Measurements from ENCODE around the gene GLIS1.
A peak's percentile ranks its signal among the peaks of the same experiment; 100 is the strongest.

DNA sequence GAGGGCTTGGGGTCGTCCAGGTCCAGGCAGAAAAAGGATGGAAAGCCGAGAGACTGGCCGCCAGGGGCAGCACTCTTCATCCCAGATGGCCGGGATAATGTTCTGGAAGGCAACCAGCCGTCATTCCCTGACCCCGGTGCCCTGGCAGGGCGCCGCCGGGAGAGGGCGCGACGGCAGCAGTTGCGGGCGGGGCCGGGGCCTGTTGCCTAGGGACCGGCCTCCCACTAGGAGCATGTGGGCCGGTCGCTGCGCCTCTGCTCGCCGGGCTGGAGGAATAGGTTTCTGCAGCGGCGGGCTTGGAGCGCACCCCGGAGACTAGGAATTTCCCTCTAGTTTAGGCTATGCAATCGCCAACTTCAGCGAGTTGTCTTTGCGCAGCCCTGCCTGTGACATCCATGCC, 268.8 kb downstream of the GLIS1 start:
- TF ChIP-seq, protein P1, sequence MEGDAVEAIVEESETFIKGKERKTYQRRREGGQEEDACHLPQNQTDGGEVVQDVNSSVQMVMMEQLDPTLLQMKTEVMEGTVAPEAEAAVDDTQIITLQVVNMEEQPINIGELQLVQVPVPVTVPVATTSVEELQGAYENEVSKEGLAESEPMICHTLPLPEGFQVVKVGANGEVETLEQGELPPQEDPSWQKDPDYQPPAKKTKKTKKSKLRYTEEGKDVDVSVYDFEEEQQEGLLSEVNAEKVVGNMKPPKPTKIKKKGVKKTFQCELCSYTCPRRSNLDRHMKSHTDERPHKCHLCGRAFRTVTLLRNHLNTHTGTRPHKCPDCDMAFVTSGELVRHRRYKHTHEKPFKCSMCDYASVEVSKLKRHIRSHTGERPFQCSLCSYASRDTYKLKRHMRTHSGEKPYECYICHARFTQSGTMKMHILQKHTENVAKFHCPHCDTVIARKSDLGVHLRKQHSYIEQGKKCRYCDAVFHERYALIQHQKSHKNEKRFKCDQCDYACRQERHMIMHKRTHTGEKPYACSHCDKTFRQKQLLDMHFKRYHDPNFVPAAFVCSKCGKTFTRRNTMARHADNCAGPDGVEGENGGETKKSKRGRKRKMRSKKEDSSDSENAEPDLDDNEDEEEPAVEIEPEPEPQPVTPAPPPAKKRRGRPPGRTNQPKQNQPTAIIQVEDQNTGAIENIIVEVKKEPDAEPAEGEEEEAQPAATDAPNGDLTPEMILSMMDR (conservative IDR thresholded peaks at IDR 0.05; ENCODE audit: low read depth in 2 of 2), result peak; percentile 79 to 95
- no peak for TF ChIP-seq EZH2phosphoT487 (IDR thresholded peaks at IDR 0.05; ENCODE audit: unreplicated experiment)
- no peak for TF ChIP-seq POLR2AphosphoS5 (IDR thresholded peaks at IDR 0.05; ENCODE audit: low read depth)
- no peak for TF ChIP-seq ZNF114 (CRISPR knock-in tag; IDR thresholded peaks at IDR 0.05)
- TF ChIP-seq EZH2 (IDR thresholded peaks at IDR 0.05; ENCODE audit: low read depth, unreplicated experiment), result no peak
- TF ChIP-seq, protein P2, sequence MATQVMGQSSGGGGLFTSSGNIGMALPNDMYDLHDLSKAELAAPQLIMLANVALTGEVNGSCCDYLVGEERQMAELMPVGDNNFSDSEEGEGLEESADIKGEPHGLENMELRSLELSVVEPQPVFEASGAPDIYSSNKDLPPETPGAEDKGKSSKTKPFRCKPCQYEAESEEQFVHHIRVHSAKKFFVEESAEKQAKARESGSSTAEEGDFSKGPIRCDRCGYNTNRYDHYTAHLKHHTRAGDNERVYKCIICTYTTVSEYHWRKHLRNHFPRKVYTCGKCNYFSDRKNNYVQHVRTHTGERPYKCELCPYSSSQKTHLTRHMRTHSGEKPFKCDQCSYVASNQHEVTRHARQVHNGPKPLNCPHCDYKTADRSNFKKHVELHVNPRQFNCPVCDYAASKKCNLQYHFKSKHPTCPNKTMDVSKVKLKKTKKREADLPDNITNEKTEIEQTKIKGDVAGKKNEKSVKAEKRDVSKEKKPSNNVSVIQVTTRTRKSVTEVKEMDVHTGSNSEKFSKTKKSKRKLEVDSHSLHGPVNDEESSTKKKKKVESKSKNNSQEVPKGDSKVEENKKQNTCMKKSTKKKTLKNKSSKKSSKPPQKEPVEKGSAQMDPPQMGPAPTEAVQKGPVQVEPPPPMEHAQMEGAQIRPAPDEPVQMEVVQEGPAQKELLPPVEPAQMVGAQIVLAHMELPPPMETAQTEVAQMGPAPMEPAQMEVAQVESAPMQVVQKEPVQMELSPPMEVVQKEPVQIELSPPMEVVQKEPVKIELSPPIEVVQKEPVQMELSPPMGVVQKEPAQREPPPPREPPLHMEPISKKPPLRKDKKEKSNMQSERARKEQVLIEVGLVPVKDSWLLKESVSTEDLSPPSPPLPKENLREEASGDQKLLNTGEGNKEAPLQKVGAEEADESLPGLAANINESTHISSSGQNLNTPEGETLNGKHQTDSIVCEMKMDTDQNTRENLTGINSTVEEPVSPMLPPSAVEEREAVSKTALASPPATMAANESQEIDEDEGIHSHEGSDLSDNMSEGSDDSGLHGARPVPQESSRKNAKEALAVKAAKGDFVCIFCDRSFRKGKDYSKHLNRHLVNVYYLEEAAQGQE (IDR thresholded peaks at IDR 0.05; ENCODE audit: unreplicated experiment), result no peak
- TF ChIP-seq NANOG (IDR thresholded peaks at IDR 0.05; ENCODE audit: borderline replicate concordance), result no peak
- TF ChIP-seq, protein P3, sequence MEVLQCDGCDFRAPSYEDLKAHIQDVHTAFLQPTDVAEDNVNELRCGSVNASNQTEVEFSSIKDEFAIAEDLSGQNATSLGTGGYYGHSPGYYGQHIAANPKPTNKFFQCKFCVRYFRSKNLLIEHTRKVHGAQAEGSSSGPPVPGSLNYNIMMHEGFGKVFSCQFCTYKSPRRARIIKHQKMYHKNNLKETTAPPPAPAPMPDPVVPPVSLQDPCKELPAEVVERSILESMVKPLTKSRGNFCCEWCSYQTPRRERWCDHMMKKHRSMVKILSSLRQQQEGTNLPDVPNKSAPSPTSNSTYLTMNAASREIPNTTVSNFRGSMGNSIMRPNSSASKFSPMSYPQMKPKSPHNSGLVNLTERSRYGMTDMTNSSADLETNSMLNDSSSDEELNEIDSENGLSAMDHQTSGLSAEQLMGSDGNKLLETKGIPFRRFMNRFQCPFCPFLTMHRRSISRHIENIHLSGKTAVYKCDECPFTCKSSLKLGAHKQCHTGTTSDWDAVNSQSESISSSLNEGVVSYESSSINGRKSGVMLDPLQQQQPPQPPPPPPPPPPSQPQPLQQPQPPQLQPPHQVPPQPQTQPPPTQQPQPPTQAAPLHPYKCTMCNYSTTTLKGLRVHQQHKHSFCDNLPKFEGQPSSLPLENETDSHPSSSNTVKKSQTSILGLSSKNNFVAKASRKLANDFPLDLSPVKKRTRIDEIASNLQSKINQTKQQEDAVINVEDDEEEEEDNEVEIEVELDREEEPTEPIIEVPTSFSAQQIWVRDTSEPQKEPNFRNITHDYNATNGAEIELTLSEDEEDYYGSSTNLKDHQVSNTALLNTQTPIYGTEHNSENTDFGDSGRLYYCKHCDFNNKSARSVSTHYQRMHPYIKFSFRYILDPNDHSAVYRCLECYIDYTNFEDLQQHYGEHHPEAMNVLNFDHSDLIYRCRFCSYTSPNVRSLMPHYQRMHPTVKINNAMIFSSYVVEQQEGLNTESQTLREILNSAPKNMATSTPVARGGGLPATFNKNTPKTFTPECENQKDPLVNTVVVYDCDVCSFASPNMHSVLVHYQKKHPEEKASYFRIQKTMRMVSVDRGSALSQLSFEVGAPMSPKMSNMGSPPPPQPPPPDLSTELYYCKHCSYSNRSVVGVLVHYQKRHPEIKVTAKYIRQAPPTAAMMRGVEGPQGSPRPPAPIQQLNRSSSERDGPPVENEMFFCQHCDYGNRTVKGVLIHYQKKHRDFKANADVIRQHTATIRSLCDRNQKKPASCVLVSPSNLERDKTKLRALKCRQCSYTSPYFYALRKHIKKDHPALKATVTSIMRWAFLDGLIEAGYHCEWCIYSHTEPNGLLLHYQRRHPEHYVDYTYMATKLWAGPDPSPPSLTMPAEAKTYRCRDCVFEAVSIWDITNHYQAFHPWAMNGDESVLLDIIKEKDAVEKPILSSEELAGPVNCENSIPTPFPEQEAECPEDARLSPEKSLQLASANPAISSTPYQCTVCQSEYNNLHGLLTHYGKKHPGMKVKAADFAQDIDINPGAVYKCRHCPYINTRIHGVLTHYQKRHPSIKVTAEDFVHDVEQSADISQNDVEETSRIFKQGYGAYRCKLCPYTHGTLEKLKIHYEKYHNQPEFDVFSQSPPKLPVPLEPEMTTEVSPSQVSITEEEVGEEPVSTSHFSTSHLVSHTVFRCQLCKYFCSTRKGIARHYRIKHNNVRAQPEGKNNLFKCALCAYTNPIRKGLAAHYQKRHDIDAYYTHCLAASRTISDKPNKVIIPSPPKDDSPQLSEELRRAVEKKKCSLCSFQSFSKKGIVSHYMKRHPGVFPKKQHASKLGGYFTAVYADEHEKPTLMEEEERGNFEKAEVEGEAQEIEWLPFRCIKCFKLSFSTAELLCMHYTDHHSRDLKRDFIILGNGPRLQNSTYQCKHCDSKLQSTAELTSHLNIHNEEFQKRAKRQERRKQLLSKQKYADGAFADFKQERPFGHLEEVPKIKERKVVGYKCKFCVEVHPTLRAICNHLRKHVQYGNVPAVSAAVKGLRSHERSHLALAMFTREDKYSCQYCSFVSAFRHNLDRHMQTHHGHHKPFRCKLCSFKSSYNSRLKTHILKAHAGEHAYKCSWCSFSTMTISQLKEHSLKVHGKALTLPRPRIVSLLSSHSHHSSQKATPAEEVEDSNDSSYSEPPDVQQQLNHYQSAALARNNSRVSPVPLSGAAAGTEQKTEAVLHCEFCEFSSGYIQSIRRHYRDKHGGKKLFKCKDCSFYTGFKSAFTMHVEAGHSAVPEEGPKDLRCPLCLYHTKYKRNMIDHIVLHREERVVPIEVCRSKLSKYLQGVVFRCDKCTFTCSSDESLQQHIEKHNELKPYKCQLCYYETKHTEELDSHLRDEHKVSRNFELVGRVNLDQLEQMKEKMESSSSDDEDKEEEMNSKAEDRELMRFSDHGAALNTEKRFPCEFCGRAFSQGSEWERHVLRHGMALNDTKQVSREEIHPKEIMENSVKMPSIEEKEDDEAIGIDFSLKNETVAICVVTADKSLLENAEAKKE (CRISPR knock-in tag; IDR thresholded peaks at IDR 0.05), result no peak
- no peak for TF ChIP-seq JUNB (IDR thresholded peaks at IDR 0.05; ENCODE audit: unreplicated experiment)
- TF ChIP-seq CREB1 (CRISPR knock-in tag; IDR thresholded peaks at IDR 0.05; ENCODE audit: low read depth), result peak; percentile 11; the same call in 1 of the 2 replicates
- no peak for TF ChIP-seq STAT1 (IDR thresholded peaks at IDR 0.05; ENCODE audit: unreplicated experiment)
- TF ChIP-seq, protein P4, sequence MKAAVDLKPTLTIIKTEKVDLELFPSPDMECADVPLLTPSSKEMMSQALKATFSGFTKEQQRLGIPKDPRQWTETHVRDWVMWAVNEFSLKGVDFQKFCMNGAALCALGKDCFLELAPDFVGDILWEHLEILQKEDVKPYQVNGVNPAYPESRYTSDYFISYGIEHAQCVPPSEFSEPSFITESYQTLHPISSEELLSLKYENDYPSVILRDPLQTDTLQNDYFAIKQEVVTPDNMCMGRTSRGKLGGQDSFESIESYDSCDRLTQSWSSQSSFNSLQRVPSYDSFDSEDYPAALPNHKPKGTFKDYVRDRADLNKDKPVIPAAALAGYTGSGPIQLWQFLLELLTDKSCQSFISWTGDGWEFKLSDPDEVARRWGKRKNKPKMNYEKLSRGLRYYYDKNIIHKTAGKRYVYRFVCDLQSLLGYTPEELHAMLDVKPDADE (IDR thresholded peaks at IDR 0.05), result no peak

Data from GM23338 (cell line).